ENCODE results near the gene NCOA5. TPM values are rescaled to one million over a fixed set of nuclear protein-coding genes. Genes with fewer than 3 reads are reported as not detected.

The NCOA5 gene
- total RNA-seq, 1 donor = 14.5 TPM

- no peaks in the 10 kb centered on the region for H3K9me3 ChIP-seq (ENCODE audit: low read depth, low read length)
- H3K79me2 ChIP-seq (ENCODE audit: insufficient read depth, low read length) = no peaks in the 10 kb centered on the region
- no peak overlapping the region for H3K4me2 ChIP-seq (ENCODE audit: insufficient read depth, low read length)
- H3K27me3 ChIP-seq (ENCODE audit: insufficient read depth, low read length) = peaks cover 17% of the 10 kb centered on the region
- no peak overlapping the region for H3K4me3 ChIP-seq (ENCODE audit: insufficient read depth, low read length)
- no peak for DNase-seq (ENCODE audit: insufficient read length, low spot score, missing footprints)
- peaks cover 6% of the 10 kb centered on the region for H3K4me1 ChIP-seq (ENCODE audit: insufficient read depth, low read length)
- no peak overlapping the region for H3K27ac ChIP-seq (ENCODE audit: low read depth, low read length)
- no peak for TF ChIP-seq CTCF (IDR thresholded peaks at IDR 0.05; ENCODE audit: extremely low read depth, low read depth, low read length)
- H4K20me1 ChIP-seq (ENCODE audit: insufficient read depth, low read length) = no peaks in the 10 kb centered on the region
- no peaks in the 10 kb centered on the region for H3K36me3 ChIP-seq (ENCODE audit: insufficient read depth, low read length)
- no peak overlapping the region for H2AFZ ChIP-seq (ENCODE audit: low read length)
These were observed 71.7 kb downstream of the NCOA5 start for GRCh38 chr20:46018112-46018511.

- no peaks in the 10 kb centered on the region for H3K36me3 ChIP-seq (ENCODE audit: insufficient read depth, low read length)
- H3K4me1 ChIP-seq (ENCODE audit: insufficient read depth, low read length) = peaks cover 2% of the 10 kb centered on the region
- H3K4me3 ChIP-seq (ENCODE audit: insufficient read depth, low read length) = no peak overlapping the region
- H3K9me3 ChIP-seq (ENCODE audit: low read depth, low read length) = no peaks in the 10 kb centered on the region
- TF ChIP-seq CTCF (IDR thresholded peaks at IDR 0.05; ENCODE audit: extremely low read depth, low read depth, low read length) = no peak
- DNase-seq (ENCODE audit: insufficient read length, low spot score, missing footprints) = no peak
- H4K20me1 ChIP-seq (ENCODE audit: insufficient read depth, low read length) = no peaks in the 10 kb centered on the region
- H3K79me2 ChIP-seq (ENCODE audit: insufficient read depth, low read length) = no peaks in the 10 kb centered on the region
- H2AFZ ChIP-seq (ENCODE audit: low read length) = no peak overlapping the region
- no peak overlapping the region for H3K27ac ChIP-seq (ENCODE audit: low read depth, low read length)
- peaks cover 18% of the 10 kb centered on the region for H3K27me3 ChIP-seq (ENCODE audit: insufficient read depth, low read length)
- no peak overlapping the region for H3K4me2 ChIP-seq (ENCODE audit: insufficient read depth, low read length)
These were observed 72.5 kb downstream of the NCOA5 start for GRCh38 chr20:46017272-46017671.

- Histone ChIP-seq H2AFZ (ENCODE audit: low read length) (no peak overlapping the region), H3K27me3 (ENCODE audit: insufficient read depth, low read length) (peaks cover 30% of the 10 kb centered on the region), H3K36me3 (ENCODE audit: insufficient read depth, low read length) (no peaks in the 10 kb centered on the region), H3K27ac (ENCODE audit: low read depth, low read length) (no peak overlapping the region), H3K4me3 (ENCODE audit: insufficient read depth, low read length) (no peak overlapping the region), H3K79me2 (ENCODE audit: insufficient read depth, low read length) (no peaks in the 10 kb centered on the region), H4K20me1 (ENCODE audit: insufficient read depth, low read length) (no peaks in the 10 kb centered on the region), H3K4me2 (ENCODE audit: insufficient read depth, low read length) (no peak overlapping the region), H3K4me1 (ENCODE audit: insufficient read depth, low read length) (no peaks in the 10 kb centered on the region), H3K9me3 (ENCODE audit: low read depth, low read length) (no peaks in the 10 kb centered on the region)
- no peak for DNase-seq (ENCODE audit: insufficient read length, low spot score, missing footprints)
- TF ChIP-seq CTCF (IDR thresholded peaks at IDR 0.05; ENCODE audit: extremely low read depth, low read depth, low read length) = no peak
These were observed 75.0 kb downstream of the NCOA5 start for GRCh38 chr20:46014517-46015396.

GRCh38 chr20:46013829-46014516 lies 75.8 kb downstream of the NCOA5 start:
- peak; percentile 50 for TF ChIP-seq CTCF (IDR thresholded peaks at IDR 0.05; ENCODE audit: extremely low read depth, low read depth, low read length)
- DNase-seq (ENCODE audit: insufficient read length, low spot score, missing footprints) = peak; percentile 94
- no peak overlapping the region for H3K4me2 ChIP-seq (ENCODE audit: insufficient read depth, low read length)
- H3K79me2 ChIP-seq (ENCODE audit: insufficient read depth, low read length) = no peaks in the 10 kb centered on the region
- H4K20me1 ChIP-seq (ENCODE audit: insufficient read depth, low read length) = no peaks in the 10 kb centered on the region
- peaks cover 37% of the 10 kb centered on the region for H3K27me3 ChIP-seq (ENCODE audit: insufficient read depth, low read length)
- H3K4me1 ChIP-seq (ENCODE audit: insufficient read depth, low read length) = no peaks in the 10 kb centered on the region
- H3K4me3 ChIP-seq (ENCODE audit: insufficient read depth, low read length) = no peak overlapping the region
- H3K36me3 ChIP-seq (ENCODE audit: insufficient read depth, low read length) = no peaks in the 10 kb centered on the region
- H2AFZ ChIP-seq (ENCODE audit: low read length) = no peak overlapping the region
- no peaks in the 10 kb centered on the region for H3K9me3 ChIP-seq (ENCODE audit: low read depth, low read length)
- no peak overlapping the region for H3K27ac ChIP-seq (ENCODE audit: low read depth, low read length)

All from osteoblast (primary cell).